ENCODE data around the gene PSEN1.

DNA sequence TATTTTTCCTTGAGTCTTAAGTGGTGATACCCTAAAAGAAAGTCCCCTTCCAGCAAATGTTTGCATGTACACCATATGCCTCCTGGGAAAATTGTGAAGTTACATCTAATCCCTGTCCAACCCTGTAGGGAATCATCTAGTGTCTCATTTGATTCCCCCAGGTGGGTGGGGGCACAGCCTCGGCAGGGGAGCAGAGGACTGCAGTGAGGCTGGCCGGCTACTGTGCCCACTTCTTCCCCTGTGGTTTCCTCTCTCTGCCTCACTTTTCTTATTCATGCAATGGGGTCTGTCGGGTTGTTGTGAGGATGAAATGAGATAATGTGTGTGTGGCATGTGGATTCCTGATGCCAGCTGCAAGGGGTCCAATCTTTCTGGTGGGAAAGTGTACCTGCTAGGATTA lies 107.0 kb downstream of the PSEN1 start:
- TF ChIP-seq POLR2A (IDR thresholded peaks at IDR 0.05; ENCODE audit: low read length), result no peak
- no peak for TF ChIP-seq GATA1 (IDR thresholded peaks at IDR 0.05; ENCODE audit: low read depth, low read length)

Data from erythroblast (primary cell).